HepG2 (cell line): Measurements from ENCODE around the gene ZSWIM8. TPM values are rescaled to one million over a fixed set of nuclear protein-coding genes. Genes with fewer than 3 reads are reported as not detected.
A peak's percentile ranks its signal among the peaks of the same experiment; 100 is the strongest.

Source experiments
- ATF5 ChIP-seq: sonication (generic); formaldehyde crosslinking; IDR thresholded peaks from 2 replicates; pipeline ENCODE4 v1.4.0; 2020; ENCODE audit warnings: mild to moderate bottlenecking, low read depth, missing genetic modification reagents
- CEBPB ChIP-seq: IDR thresholded peaks from 2 replicates; pipeline ENCODE4 v1.6.1; 2011; ENCODE audit warnings: low read depth, low read length, improper control_type of control experiment, borderline replicate concordance
- EEA1 ChIP-seq: sonication (generic); formaldehyde crosslinking; IDR thresholded peaks from 2 replicates; pipeline ENCODE4 v1.5.1; 2020; ENCODE audit warnings: mild to moderate bottlenecking, missing genetic modification reagents, borderline replicate concordance
- KLF11 ChIP-seq: IDR thresholded peaks from 2 replicates; pipeline ENCODE4 v1.6.1; 2016; ENCODE audit warnings: missing compliant biosample characterization
- LCORL ChIP-seq, 2 experiments: fragments of 450-650 bp in 1 of 2; sonication (generic) in 1 of 2; formaldehyde crosslinking in 1 of 2; IDR thresholded peaks; 2 replicates each; pipeline versions ENCODE4 v1.5.0 to v1.6.1; 2017 to 2020; ENCODE audit warnings: antibody characterized with exemption in 1 of 2, missing genetic modification reagents in 1 of 2
- MIER3 ChIP-seq: IDR thresholded peaks from 2 replicates; pipeline ENCODE4 v1.6.1; 2016; ENCODE audit warnings: missing compliant biosample characterization, borderline replicate concordance
- MYC ChIP-seq: sonication (generic); formaldehyde crosslinking; IDR thresholded peaks from 2 replicates; pipeline ENCODE4 v1.9.0; 2021; ENCODE audit warnings: missing genetic modification reagents, borderline replicate concordance
- NCOA2 ChIP-seq: sonication (generic); formaldehyde crosslinking; IDR thresholded peaks from 2 replicates; pipeline ENCODE4 v1.8.0; 2022; ENCODE audit warnings: inconsistent platforms
- PHF5A ChIP-seq: IDR thresholded peaks from one replicate; pipeline ENCODE4 v1.6.1; 2018; ENCODE audit warnings: low read depth, missing genetic modification reagents; ENCODE audit not compliant: unreplicated experiment
- PRDM10 ChIP-seq: sonication (generic); formaldehyde crosslinking; IDR thresholded peaks from 2 replicates; pipeline ENCODE4 v1.4.0; 2020; ENCODE audit warnings: low read depth, missing genetic modification reagents
- TEAD3 ChIP-seq: optimal IDR thresholded peaks from 2 replicates; pipeline ENCODE3; 2016; ENCODE audit warnings: borderline replicate concordance
- TFE3 ChIP-seq: IDR thresholded peaks from 2 replicates; pipeline ENCODE4 v1.6.1; 2016
- ZFYVE20 ChIP-seq: sonication (generic); formaldehyde crosslinking; IDR thresholded peaks from 2 replicates; pipeline ENCODE4 v1.8.0; 2023; ENCODE audit warnings: low read depth, mild to moderate bottlenecking, moderate library complexity, missing genetic modification reagents, borderline replicate concordance
- ZKSCAN1 ChIP-seq: fragments of 150-350 bp; IDR thresholded peaks from 2 replicates; pipeline ENCODE4 v1.6.1; 2014; ENCODE audit warnings: low read length
- ZNF687 ChIP-seq: sonication (generic); formaldehyde crosslinking; IDR thresholded peaks from 2 replicates; pipeline ENCODE4 v1.5.1; 2020; ENCODE audit warnings: mild to moderate bottlenecking, missing genetic modification reagents, moderate library complexity
- ZNF878 ChIP-seq: sonication (generic); formaldehyde crosslinking; IDR thresholded peaks from 2 replicates; pipeline ENCODE4 v1.8.1; 2023; ENCODE audit warnings: mild to moderate bottlenecking, missing genetic modification reagents, moderate library complexity
- polyA plus RNA-seq, 8 experiments: library from polyadenylated mRNA; depleted of rRNA in 3 of 8; stranded (reverse) in 7 of 8; unstranded in 1 of 8; fragments of >200 nt; fragmentation: Illumina TruSeq in 4 of 8; extraction: Trizol in 4 of 8; gene quantifications; 2 replicates each; pipeline versions ENCODE4 v1.2.1 to v1.2.3, GENCODE V29; 2011 to 2016; ENCODE audit warnings: low read depth in 4 of 8, missing spikeins in 1 of 8, mixed read lengths in 1 of 8; ENCODE audit not compliant: insufficient read depth in 1 of 8
- total RNA-seq, 5 experiments: library from RNA; depleted of rRNA; stranded (reverse); fragments of >200 nt; fragmentation: Illumina TruSeq; extraction: Trizol; gene quantifications; 2 replicates each; pipeline ENCODE4 v1.2.3, GENCODE V29; 2016; ENCODE audit warnings: low read depth in 1 of 5

ZSWIM8 gene
- total and polyA plus RNA-seq, 2 of the 13 experiments (the other 11 are each of a cell fraction or from before 2014, with no cell fraction given), result 39.9 to 98.2 TPM

GRCh38 chr10:73848821-73849489 lies 63.5 kb downstream of the ZSWIM8 start (continued):
- TF ChIP-seq PRDM10 (peak; percentile 53; the same call in 1 of the 2 replicates), ATF5 (CRISPR knock-in tag) (no peak), CEBPB (no peak), TEAD3 (CRISPR knock-in tag) (peak; percentile 46), MYC (CRISPR knock-in tag) (peak; percentile 25; the same call in 1 of the 2 replicates), ZNF878 (CRISPR knock-in tag) (no peak), NCOA2 (CRISPR knock-in tag) (no peak), MIER3 (peak; percentile 37; the same call in 1 of the 2 replicates), LCORL (IDR thresholded peaks at IDR 0.05) (no peak), LCORL (CRISPR knock-in tag; IDR thresholded peaks at IDR 0.05) (0 out of 2 replicates have a peak, but pooled peaks have one; percentile 15), EEA1 (no peak), PHF5A (CRISPR knock-in tag) (no peak), KLF11 (CRISPR knock-in tag) (no peak), ZFYVE20 (CRISPR knock-in tag) (no peak), ZNF687 (CRISPR knock-in tag) (peak; percentile 40), ZKSCAN1 (no peak), TFE3 (CRISPR knock-in tag) (no peak)
